Nephron (organoid): Measurements from ENCODE around the gene NOTCH4.

Experiments
- H3K27ac Mint-ChIP-seq, 3 experiments: 2 replicates each; pipeline ENCODE4 v1.8.0; 2020; ENCODE audit warnings: mixed read lengths in 3 of 3, mild to moderate bottlenecking in 2 of 3, moderate library complexity in 1 of 3
- H3K27me3 Mint-ChIP-seq: 2 replicates; pipeline ENCODE4 v1.8.0; 2021; ENCODE audit warnings: low read depth, mild to moderate bottlenecking, moderate library complexity, mixed read lengths
- H3K36me3 Mint-ChIP-seq: 2 replicates; pipeline ENCODE4 v1.8.0; 2020; ENCODE audit warnings: low read depth, mixed read lengths
- H3K4me1 Mint-ChIP-seq: 2 replicates; pipeline ENCODE4 v1.8.0; 2020; ENCODE audit warnings: mixed read lengths
- H3K4me3 Mint-ChIP-seq, 3 experiments: 2 replicates each; pipeline ENCODE4 v1.8.0; 2020; ENCODE audit warnings: mild to moderate bottlenecking in 3 of 3, mixed read lengths in 3 of 3, moderate library complexity in 2 of 3
- H3K9me3 Mint-ChIP-seq: 2 replicates; pipeline ENCODE4 v1.8.0; 2020; ENCODE audit warnings: mixed read lengths
- CTCF ChIP-seq, 3 experiments: fragments of 200-600 bp; sonication (generic); IDR thresholded peaks; one replicate each; pipeline ENCODE4 v1.5.0; 2021; ENCODE audit warnings: antibody characterized with exemption in 3 of 3; ENCODE audit not compliant: unreplicated experiment in 3 of 3

The NOTCH4 gene

GRCh38 chr6:32151863-32152768 lies 71.8 kb downstream of the NOTCH4 start, which contains the start of gene PRRT1:
TSS of gene PRRT1 (minus strand) at chr6:32151939. CDS start at chr6:32151827, 112 bp downstream.
- peak within 1 kb of the TSS; percentile 93 to 98 (median 98) for H3K27ac Mint-ChIP-seq
- peak within 1 kb of the TSS; percentile 98 for H3K4me3 Mint-ChIP-seq
- no peak for TF ChIP-seq CTCF (IDR thresholded peaks at IDR 0.05; ENCODE audit: unreplicated experiment in 3 of 3)

GRCh38 chr6:32151181-32151862 lies 72.5 kb downstream of the NOTCH4 start:
- Mint-ChIP-seq H3K27ac (peak overlapping the region; percentile 71 to 91 (median 76)), H3K27me3 (peaks cover 14% of the 10 kb centered on the region), H3K4me3 (peak overlapping the region; percentile 98), H3K4me1 (peaks cover 57% of the 10 kb centered on the region), H3K9me3 (no peaks in the 10 kb centered on the region), H3K36me3 (peaks cover 12% of the 10 kb centered on the region)
- TF ChIP-seq CTCF (IDR thresholded peaks at IDR 0.05; ENCODE audit: unreplicated experiment in 3 of 3) = no peak

More at GRCh38 chr6:32151863-32152768, 71.8 kb downstream of the NOTCH4 start, which contains the start of gene PRRT1:
- Mint-ChIP-seq H3K27me3 (peaks cover 14% of the 10 kb centered on the region), H3K9me3 (no peaks in the 10 kb centered on the region), H3K36me3 (peaks cover 12% of the 10 kb centered on the region), H3K4me1 (peaks cover 52% of the 10 kb centered on the region)

- H3K36me3 Mint-ChIP-seq = peaks cover 7% of the 10 kb centered on the region
- peak overlapping the region; percentile 98 for H3K4me3 Mint-ChIP-seq
- H3K4me1 Mint-ChIP-seq = peaks cover 53% of the 10 kb centered on the region
- H3K9me3 Mint-ChIP-seq = no peaks in the 10 kb centered on the region
- H3K27ac Mint-ChIP-seq = peak overlapping the region; percentile 71 to 91 (median 76)
- H3K27me3 Mint-ChIP-seq = peaks cover 18% of the 10 kb centered on the region
- TF ChIP-seq CTCF (IDR thresholded peaks at IDR 0.05; ENCODE audit: unreplicated experiment in 3 of 3) = no peak
These were observed 73.7 kb downstream of the NOTCH4 start for GRCh38 chr6:32149932-32150870.

GRCh38 chr6:32149092-32149755 lies 74.6 kb downstream of the NOTCH4 start:
- Mint-ChIP-seq H3K36me3 (peaks cover 6% of the 10 kb centered on the region), H3K27ac (no peak overlapping the region), H3K9me3 (no peaks in the 10 kb centered on the region), H3K4me1 (peaks cover 43% of the 10 kb centered on the region), H3K27me3 (peaks cover 18% of the 10 kb centered on the region), H3K4me3 (peak overlapping the region in 2 of 3 experiments; percentile 3 to 28)
- no peak for TF ChIP-seq CTCF (IDR thresholded peaks at IDR 0.05; ENCODE audit: unreplicated experiment in 3 of 3)
